Panc1 (cell line): ENCODE measurements around the gene PPTC7. TPM values are rescaled to one million over a fixed set of nuclear protein-coding genes. Genes with fewer than 3 reads are reported as not detected.
"Not testable (repeated sequence)": the region's sequence is repeated elsewhere in the genome, so short reads cannot be mapped to it uniquely, and the experiment has no call there.

Experiments used
- ATAC-seq: fragments of 200-7000 bp; cut with Tn5 transposase; 2 replicates; pipeline ENCODE4 v1.9.1; 2020; ENCODE audit warnings: mild to moderate bottlenecking, moderate library complexity
- BruUV-seq: library from RNA; stranded (reverse); fragments of 400-500 nt; replicated peaks from 2 replicates; lab custom pipeline; 2021; lab: Mats Ljungman, UMichigan
- CTCF ChIA-PET: fragments of 300-600 bp; sonication (Branson Sonifier 250); formaldehyde crosslinking; loops from one replicate; lab custom pipeline; 2022; ENCODE audit warnings: antibody characterized with exemption; lab: Charles Lee
- POLR2A ChIA-PET: fragments of 300-600 bp; sonication (Branson Sonifier 250); formaldehyde crosslinking; loops from one replicate; lab custom pipeline; 2022; ENCODE audit warnings: antibody characterized with exemption; lab: Charles Lee
- DNase-seq: peaks from one replicate; pipeline ENCODE4 v3.0.0-alpha.2; 2010; ENCODE audit warnings: low read depth, low spot score
- H3K27ac ChIP-seq: 2 replicates; pipeline ENCODE4 v1.5.1; 2011; ENCODE audit warnings: mild to moderate bottlenecking, low read length, inconsistent platforms
- H3K27me3 ChIP-seq: fragments of 200-500 bp; sonication (Bioruptor generic); 2 replicates; pipeline ENCODE4 v1.6.0; 2014; ENCODE audit warnings: low read length, inconsistent platforms; ENCODE audit not compliant: control insufficient read depth, insufficient read depth
- H3K36me3 ChIP-seq: fragments of 200-500 bp; sonication (Bioruptor generic); 2 replicates; pipeline ENCODE4 v1.5.1; 2014; ENCODE audit warnings: inconsistent platforms, mild to moderate bottlenecking, low read length, moderate library complexity; ENCODE audit not compliant: control insufficient read depth, insufficient read depth
- H3K4me1 ChIP-seq: 2 replicates; pipeline ENCODE4 v1.5.1; 2011; ENCODE audit warnings: inconsistent platforms, mild to moderate bottlenecking, low read length, moderate library complexity; ENCODE audit not compliant: control insufficient read depth, insufficient read depth
- H3K4me3 ChIP-seq, 2 experiments: 2 replicates each; pipeline ENCODE4 v1.5.1; 2011 to 2012; ENCODE audit warnings: low read depth in 2 of 2, low read length in 2 of 2, mild to moderate bottlenecking in 2 of 2, inconsistent platforms in 1 of 2, moderate library complexity in 1 of 2
- H3K9me3 ChIP-seq: fragments of 200-500 bp; sonication (Bioruptor generic); 2 replicates; pipeline ENCODE4 v1.5.1; 2014; ENCODE audit warnings: low read depth, mild to moderate bottlenecking, inconsistent platforms, low read length, moderate library complexity; ENCODE audit not compliant: control insufficient read depth, insufficient read depth
- POLR2AphosphoS5 ChIP-seq: IDR thresholded peaks from 2 replicates; pipeline ENCODE4 v1.6.1; 2012; ENCODE audit warnings: mild to moderate bottlenecking, low read depth, low read length, moderate library complexity
- SIN3A ChIP-seq: IDR thresholded peaks from 2 replicates; pipeline ENCODE4 v1.6.1; 2012; ENCODE audit warnings: low read depth, mild to moderate bottlenecking, low read length, moderate library complexity, borderline replicate concordance; ENCODE audit not compliant: insufficient read depth
- TCF7L2 ChIP-seq: IDR thresholded peaks from 2 replicates; pipeline ENCODE4 v1.6.1; 2011; ENCODE audit warnings: mild to moderate bottlenecking, low read depth, low read length, inconsistent platforms
- in situ Hi-C: cut with HindIII; loops from 2 replicates; pipeline ENCODE4 v1.10.0; 2016; ENCODE audit warnings: low sequenced_read_pairs, low pct_unique_long_range_greater_than_20kb
- intact Hi-C: fragments of 100-400 bp; cut with micrococcal nuclease; formaldehyde crosslinking; loops from one replicate; pipeline ENCODE4 v1.10.0; 2022; ENCODE audit not compliant: unreplicated experiment
- total RNA-seq: library from RNA; stranded (reverse); gene quantifications from one replicate; pipeline ENCODE4 v1.2.1, GENCODE V29; 2021; ENCODE audit not compliant: unreplicated experiment
- TF ChIP-seq, protein P1 (sequence below), 2 experiments: IDR thresholded peaks; 2 replicates each; pipeline ENCODE4 v1.6.1; 2011 to 2012; ENCODE audit warnings: low read depth in 2 of 2, control low read depth in 1 of 2, low read length in 1 of 2, mild to moderate bottlenecking in 1 of 2, moderate library complexity in 1 of 2; ENCODE audit not compliant: insufficient read depth in 1 of 2
- TF ChIP-seq, protein P2 (sequence below): fragments of 450-650 bp; IDR thresholded peaks from 2 replicates; pipeline ENCODE4 v1.5.1; 2017; ENCODE audit warnings: mild to moderate bottlenecking

Gene PPTC7
- total RNA-seq, 1 experiment from 2014 or later = 18.4 TPM

DNA sequence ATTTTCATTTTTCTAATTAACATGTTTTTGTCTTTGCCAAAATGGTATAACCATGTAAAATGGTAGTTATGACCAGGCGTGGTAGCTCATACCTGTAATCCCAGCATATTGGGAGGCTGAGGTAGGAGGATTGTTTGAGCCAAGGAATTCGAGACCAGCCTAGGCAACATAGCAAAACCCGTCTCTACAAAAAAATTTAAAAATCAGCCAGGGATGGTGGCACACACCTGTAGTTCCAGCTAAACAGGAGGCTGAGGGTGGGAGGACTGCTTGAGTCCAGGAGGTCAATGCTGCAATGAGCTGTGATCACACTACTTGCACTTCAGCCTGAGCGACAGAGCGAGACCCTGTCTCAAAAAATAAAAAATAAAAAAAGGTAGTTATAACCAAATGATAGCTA, 23.1 kb downstream of the PPTC7 start:
- Histone ChIP-seq H3K4me1 (peaks cover 8% of the 10 kb centered on the region; the same call in 1 of the 2 replicates), H3K27me3 (no peaks in the 10 kb centered on the region), H3K36me3 (no peaks in the 10 kb centered on the region), H3K9me3 (no peaks in the 10 kb centered on the region), H3K4me3 (no peak overlapping the region), H3K27ac (no peak overlapping the region)
- DNase-seq = no peak
- ChIA-PET CTCF (no interaction called here), POLR2A (no interaction called here)
- in situ Hi-C loops (no loop called here), intact Hi-C loops (no loop called here)
- no TSS peak for BruUV-seq
- no peak for ATAC-seq
- no peak for TF ChIP-seq SIN3A
- TF ChIP-seq TCF7L2 = no peak
- TF ChIP-seq, protein P1, sequence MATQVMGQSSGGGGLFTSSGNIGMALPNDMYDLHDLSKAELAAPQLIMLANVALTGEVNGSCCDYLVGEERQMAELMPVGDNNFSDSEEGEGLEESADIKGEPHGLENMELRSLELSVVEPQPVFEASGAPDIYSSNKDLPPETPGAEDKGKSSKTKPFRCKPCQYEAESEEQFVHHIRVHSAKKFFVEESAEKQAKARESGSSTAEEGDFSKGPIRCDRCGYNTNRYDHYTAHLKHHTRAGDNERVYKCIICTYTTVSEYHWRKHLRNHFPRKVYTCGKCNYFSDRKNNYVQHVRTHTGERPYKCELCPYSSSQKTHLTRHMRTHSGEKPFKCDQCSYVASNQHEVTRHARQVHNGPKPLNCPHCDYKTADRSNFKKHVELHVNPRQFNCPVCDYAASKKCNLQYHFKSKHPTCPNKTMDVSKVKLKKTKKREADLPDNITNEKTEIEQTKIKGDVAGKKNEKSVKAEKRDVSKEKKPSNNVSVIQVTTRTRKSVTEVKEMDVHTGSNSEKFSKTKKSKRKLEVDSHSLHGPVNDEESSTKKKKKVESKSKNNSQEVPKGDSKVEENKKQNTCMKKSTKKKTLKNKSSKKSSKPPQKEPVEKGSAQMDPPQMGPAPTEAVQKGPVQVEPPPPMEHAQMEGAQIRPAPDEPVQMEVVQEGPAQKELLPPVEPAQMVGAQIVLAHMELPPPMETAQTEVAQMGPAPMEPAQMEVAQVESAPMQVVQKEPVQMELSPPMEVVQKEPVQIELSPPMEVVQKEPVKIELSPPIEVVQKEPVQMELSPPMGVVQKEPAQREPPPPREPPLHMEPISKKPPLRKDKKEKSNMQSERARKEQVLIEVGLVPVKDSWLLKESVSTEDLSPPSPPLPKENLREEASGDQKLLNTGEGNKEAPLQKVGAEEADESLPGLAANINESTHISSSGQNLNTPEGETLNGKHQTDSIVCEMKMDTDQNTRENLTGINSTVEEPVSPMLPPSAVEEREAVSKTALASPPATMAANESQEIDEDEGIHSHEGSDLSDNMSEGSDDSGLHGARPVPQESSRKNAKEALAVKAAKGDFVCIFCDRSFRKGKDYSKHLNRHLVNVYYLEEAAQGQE (IDR thresholded peaks at IDR 0.05; ENCODE audit: insufficient read depth in 1 of 2, low read depth in 2 of 2, low read length in 1 of 2) = no peak
- TF ChIP-seq POLR2AphosphoS5 = no peak
- TF ChIP-seq, protein P2, sequence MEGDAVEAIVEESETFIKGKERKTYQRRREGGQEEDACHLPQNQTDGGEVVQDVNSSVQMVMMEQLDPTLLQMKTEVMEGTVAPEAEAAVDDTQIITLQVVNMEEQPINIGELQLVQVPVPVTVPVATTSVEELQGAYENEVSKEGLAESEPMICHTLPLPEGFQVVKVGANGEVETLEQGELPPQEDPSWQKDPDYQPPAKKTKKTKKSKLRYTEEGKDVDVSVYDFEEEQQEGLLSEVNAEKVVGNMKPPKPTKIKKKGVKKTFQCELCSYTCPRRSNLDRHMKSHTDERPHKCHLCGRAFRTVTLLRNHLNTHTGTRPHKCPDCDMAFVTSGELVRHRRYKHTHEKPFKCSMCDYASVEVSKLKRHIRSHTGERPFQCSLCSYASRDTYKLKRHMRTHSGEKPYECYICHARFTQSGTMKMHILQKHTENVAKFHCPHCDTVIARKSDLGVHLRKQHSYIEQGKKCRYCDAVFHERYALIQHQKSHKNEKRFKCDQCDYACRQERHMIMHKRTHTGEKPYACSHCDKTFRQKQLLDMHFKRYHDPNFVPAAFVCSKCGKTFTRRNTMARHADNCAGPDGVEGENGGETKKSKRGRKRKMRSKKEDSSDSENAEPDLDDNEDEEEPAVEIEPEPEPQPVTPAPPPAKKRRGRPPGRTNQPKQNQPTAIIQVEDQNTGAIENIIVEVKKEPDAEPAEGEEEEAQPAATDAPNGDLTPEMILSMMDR = no peak

DNA sequence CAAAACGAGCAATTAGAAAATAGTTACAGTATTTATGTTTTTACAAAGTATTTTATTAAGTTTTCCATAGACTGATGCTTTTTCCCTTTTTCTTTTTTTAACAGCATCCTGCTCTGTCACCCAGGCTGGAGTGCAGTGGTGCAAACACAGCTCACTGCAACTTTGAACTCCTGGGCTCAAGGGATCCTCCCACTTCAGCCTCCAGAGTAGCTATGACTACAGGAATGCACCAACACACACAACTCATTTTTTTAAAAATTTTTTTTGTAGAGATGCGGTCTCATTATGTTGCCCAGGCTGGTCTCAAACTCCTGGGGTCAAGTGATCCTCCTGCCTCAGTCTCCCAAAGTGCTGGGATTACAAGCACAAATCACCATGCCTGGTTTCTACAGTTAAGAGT, 24.2 kb downstream of the PPTC7 start:
- DNase-seq, H3K4me3 ChIP-seq, H3K27me3 ChIP-seq, POLR2A ChIA-PET, H3K4me1 ChIP-seq, in situ Hi-C loops, H3K36me3 ChIP-seq, intact Hi-C loops, CTCF ChIA-PET, BruUV-seq, ATAC-seq, H3K27ac ChIP-seq, H3K9me3 ChIP-seq: not testable (repeated sequence)

DNA sequence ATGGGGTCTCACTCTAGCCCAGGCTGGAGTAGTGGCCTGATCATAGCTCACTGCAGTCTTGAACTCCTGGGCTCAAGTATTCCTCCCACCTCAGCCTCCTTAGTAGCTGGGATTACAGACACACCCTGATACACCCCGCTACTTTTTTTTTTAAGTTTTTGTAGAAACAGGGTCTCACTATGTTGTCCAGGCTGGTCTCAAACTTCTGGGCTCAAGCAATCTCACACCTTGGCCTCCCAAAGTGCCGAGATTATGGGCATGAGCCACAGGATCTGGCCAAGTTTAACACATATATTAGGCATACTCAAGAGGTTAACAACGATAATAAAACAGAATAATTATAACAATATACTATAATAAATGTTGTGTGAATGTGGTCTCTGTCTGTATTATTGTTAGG, 25.8 kb downstream of the PPTC7 start:
- Histone ChIP-seq H3K27me3 (no peaks in the 10 kb centered on the region), H3K36me3 (no peaks in the 10 kb centered on the region), H3K4me1 (no peaks in the 10 kb centered on the region), H3K27ac (no peak overlapping the region), H3K4me3 (no peak overlapping the region), H3K9me3 (no peaks in the 10 kb centered on the region)
- no peak for ATAC-seq
- in situ Hi-C loops = no loop called here
- POLR2A ChIA-PET = no interaction called here
- CTCF ChIA-PET = no interaction called here
- intact Hi-C loops = no loop called here
- TF ChIP-seq, protein P1 (IDR thresholded peaks at IDR 0.05; ENCODE audit: insufficient read depth in 1 of 2, low read depth in 2 of 2, low read length in 1 of 2) = no peak
- TF ChIP-seq POLR2AphosphoS5 (no peak), SIN3A (no peak), TCF7L2 (no peak)
- TF ChIP-seq, protein P2 = no peak
- no peak for DNase-seq
- BruUV-seq = no TSS peak
